HG02884 (cell line): Measurements from ENCODE around the gene ADGRA1.
"Not testable (repeated sequence)": the region's sequence is repeated elsewhere in the genome, so short reads cannot be mapped to it uniquely, and the experiment has no call there.

Source experiments
- ATAC-seq: cut with Tn5 transposase; IDR thresholded peaks from one replicate; pipeline ENCODE4 v1.9.1; 2021; ENCODE audit warnings: mild to moderate bottlenecking, moderate library complexity; ENCODE audit not compliant: unreplicated experiment

ADGRA1 gene

DNA sequence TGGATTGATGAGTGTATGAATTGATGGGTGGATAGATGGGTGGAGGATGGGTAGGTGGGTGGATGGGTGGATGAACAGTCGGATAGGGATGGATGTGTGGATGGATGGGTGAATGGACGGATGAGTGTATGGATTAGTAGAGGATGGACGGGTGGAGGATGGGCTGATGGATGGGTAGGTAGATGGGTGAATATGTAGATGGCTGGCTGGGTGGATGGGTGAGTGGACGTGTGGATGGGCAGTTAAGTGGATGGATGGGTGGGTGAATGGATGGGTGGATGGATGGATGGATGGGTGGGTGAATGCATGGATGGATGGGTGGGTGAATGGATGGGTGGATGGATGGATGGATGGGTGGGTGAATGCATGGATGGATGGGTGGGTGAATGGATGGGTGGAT is 87.9 kb downstream of the ADGRA1 start:
- not testable (repeated sequence) for ATAC-seq

DNA sequence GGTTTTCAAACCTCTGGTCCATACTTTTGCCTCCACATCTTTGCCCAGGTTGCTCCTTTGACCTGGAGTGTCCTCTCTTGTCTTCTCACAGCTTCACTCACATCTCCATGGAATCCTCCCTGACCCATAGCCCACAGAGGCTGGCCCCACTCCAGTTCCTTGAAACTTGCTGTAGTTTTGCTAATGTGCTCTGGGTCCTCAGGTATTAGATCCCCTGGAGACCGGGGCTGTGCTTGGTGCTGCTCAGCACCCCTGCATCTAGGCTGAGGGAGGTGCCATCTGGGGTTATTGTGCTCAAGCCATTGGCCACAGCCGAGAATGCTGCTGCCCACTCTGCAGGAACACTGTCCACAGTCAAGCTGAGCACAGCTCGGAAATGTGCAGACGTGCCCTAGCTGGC is 88.8 kb downstream of the ADGRA1 start:
- no peak for ATAC-seq

GRCh38 chr10:133177380-133178157 is 89.8 kb downstream of the ADGRA1 start:
- ATAC-seq = no peak

DNA sequence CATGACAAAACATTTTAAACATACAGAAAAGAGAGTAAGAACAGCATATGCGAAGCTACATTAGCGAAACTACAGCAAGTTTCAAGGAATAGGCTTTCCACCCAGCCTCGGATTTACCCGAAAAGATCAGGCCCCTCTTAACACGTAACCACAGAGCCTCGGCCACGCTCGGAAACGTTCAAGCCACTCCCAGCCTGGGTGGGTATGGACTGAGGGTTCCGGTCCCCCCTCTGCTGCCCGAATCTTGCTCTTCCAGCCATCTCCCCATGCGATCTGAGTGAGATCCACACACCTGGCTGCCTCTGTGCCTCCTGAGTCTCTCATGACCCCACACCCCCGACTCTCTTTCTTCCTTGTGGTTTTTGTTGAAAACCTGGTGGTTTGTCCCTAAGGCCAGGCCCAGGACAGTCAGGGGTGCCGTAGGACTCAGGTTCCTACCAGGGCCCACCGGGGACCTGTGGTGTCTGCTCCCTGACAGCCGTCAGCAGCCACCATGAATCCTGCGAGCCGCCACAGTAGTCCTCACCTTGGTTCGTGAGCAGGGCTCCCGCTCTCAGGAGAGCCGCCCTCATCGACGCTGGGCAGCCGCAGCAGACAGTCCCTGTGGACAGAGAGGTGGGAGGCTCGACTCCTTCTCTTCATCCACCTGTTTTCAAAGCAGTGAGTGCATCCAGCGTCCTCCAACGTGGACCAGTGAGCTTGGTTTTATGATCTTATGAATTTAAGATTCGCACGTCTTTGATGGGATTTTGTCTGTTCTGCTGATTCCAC is 90.8 kb downstream of the ADGRA1 start:
- ATAC-seq = no peak

GRCh38 chr10:133179128-133179520 is 91.4 kb downstream of the ADGRA1 start:
- ATAC-seq = no peak

DNA sequence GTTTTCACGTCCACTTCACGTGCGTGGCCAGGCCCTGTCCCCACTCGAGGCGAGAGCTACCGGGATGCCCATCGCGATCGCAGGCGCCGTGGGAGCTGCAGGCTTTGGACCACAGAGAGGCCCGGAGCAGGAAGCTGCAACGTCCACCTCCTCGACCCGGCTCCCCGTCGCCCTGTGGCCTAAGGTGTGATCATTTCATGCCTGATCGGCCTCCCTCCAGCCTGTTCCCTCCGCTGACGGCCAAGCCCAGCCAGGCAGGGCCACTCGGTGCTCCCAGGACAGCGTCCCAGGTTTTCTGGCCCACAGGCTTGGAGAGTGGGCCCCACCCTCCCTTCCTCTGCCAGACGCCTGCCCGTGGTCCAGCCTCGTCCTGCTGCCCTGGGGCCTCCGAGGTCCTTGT is 91.9 kb downstream of the ADGRA1 start:
- ATAC-seq = no peak

GRCh38 chr10:133180192-133180964 is 92.7 kb downstream of the ADGRA1 start:
- no peak for ATAC-seq

- ATAC-seq = no peak
Measured at GRCh38 chr10:133180965-133181639, 93.4 kb downstream of the ADGRA1 start.
